GM06990 (cell line): Measurements from ENCODE around the gene PIM1.
"Not testable (repeated sequence)": the region's sequence is repeated elsewhere in the genome, so short reads cannot be mapped to it uniquely, and the experiment has no call there.

Experiments used
- DNase-seq: peaks from one replicate; pipeline ENCODE4 v3.0.0-alpha.2; 2011; ENCODE audit not compliant: insufficient read length; ENCODE audit errors: extremely low read depth
- H3K27me3 ChIP-seq: replicated peaks from 2 replicates; pipeline ENCODE4 v1.6.0; 2011; ENCODE audit warnings: low read length; ENCODE audit not compliant: control insufficient read depth, insufficient read depth
- H3K36me3 ChIP-seq: 2 replicates; pipeline ENCODE4 v1.5.1; 2011; ENCODE audit warnings: low read length; ENCODE audit not compliant: control insufficient read depth, insufficient read depth
- H3K4me3 ChIP-seq: replicated peaks from 2 replicates; pipeline ENCODE4 v1.5.1; 2011; ENCODE audit warnings: low read depth, mild to moderate bottlenecking, control low read depth, low read length
- TF ChIP-seq, protein P1 (sequence below): IDR thresholded peaks from 2 replicates; pipeline ENCODE4 v1.5.1; 2011; ENCODE audit warnings: low read length, control low read depth, mild to moderate bottlenecking, inconsistent platforms; ENCODE audit not compliant: insufficient read depth, poor library complexity, severe bottlenecking

PIM1 gene

DNA sequence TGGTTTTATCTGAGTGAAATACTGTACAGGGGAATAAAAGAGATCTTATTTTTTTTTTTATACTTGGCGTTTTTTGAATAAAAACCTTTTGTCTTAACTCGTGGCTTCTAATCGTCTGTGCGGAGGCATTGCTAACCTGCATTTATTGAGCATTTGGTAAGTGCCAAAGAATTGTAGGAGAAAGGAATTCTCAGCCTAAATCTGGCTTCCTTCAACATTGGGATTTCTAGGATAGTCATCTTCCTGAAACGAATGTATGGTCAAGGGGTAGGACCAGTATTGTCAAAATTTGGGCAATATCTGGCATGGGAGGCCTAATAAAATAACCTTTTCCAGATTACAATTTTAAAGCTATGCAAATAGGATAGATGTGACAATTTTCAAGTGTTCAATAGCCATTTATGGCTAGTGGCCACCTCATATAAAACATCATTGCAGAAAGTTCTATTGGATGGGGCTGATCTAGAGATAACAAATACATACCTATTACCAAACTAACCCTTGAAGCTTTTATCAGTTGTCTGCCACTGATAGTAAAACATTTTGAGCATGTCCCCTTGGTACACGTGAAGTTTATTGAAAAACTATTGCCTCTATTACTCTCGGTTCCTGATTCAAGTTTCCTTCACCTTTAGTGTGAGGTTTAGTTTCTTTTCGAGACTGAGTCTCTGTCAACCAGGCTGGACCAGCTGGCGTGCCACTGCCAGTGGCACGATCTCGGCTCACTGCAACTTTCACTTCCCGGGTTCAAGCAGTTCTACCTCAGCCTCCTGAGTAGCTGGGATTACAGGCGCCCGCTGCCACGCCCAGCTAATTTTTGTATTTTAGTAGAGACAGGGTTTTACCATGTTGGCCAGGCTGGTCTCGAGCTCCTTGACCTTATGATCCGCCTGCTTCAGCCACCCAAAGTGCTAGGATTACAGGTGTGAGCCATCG is 5.6 kb downstream of the PIM1 start:
- TF ChIP-seq, protein P1, sequence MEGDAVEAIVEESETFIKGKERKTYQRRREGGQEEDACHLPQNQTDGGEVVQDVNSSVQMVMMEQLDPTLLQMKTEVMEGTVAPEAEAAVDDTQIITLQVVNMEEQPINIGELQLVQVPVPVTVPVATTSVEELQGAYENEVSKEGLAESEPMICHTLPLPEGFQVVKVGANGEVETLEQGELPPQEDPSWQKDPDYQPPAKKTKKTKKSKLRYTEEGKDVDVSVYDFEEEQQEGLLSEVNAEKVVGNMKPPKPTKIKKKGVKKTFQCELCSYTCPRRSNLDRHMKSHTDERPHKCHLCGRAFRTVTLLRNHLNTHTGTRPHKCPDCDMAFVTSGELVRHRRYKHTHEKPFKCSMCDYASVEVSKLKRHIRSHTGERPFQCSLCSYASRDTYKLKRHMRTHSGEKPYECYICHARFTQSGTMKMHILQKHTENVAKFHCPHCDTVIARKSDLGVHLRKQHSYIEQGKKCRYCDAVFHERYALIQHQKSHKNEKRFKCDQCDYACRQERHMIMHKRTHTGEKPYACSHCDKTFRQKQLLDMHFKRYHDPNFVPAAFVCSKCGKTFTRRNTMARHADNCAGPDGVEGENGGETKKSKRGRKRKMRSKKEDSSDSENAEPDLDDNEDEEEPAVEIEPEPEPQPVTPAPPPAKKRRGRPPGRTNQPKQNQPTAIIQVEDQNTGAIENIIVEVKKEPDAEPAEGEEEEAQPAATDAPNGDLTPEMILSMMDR: no peak
- Histone ChIP-seq H3K27me3 (no peaks in the 10 kb centered on the region), H3K36me3 (peaks cover 9% of the 10 kb centered on the region), H3K4me3 (no peak overlapping the region)
- peak; percentile 62 for DNase-seq

DNA sequence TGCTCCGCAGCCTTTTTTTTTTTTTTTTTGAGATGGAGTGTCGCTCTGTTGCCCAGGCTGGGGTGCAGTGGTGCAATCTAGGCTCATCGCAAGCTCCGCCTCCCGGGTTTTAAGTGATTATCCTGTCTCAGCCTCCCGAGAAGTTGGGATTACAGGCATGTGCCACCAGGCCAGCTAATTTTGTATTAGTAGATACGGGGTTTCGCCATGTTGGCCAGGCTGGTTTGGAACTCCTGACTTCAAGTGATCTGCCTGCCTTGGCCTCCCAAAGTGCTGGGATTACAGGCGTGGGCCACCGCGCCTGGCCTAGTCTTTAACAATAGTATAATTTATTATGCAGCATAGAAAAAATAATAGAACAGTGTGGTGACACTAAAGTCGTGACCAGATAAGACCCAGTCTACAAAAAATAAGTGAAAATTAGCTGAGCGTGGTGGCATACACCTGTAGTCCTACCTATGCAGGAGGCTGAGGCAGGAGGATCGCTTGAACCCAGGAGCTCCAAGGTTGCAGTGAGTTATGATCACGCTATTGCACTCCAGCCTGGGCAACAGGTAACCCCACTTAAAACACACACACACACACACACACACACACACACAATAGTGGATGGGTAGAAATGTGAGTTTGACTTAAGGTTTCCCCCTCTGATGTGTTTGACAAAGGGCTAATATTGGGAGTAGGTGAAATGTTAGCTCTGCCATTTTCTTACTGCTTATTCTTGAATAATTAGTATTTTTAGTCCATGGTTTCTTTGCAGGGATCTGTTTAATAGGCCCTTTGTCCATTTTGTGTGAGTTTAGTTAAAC is 6.5 kb downstream of the PIM1 start:
- TF ChIP-seq, protein P1: no peak

DNA sequence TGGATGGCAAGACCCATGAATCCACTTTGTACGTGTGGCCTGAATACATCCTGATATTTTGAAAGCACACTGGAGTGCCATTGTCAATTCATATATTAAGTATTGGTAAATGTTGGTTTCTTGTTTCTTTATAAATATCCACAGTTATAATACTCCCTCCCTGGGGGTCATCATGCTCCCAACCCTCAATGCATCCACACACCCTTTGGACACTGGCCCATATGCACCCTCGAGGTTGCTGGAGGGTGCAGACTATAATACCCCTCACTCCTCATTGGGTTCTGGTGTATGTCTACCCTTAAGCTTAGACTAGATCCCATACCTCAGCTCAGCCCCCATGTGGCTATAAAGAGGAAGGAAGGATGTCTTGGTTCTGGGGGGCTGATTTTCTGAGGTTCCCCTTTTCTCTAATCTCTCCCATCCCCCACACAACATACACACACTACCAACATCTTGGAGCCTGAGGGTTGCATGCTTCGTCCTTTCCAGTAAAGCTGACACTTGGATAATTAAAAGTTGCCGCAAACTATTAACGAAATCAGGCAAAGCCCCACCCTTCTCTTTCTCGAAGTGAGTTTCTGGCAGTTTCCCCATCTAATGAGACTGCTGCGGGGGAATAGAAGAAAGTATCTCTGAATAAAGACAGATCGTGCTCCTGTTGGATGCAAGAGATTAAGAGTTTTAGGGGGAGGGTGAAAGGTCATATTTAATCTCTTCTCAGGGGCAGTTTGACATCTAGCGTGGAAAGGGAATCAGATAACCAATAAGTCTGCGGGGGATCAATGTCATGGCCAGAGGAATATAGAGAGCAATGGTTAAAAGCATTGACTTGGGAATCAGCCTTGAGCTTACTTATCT is 7.4 kb downstream of the PIM1 start:
- H3K4me3 ChIP-seq: no peak overlapping the region
- TF ChIP-seq, protein P1: no peak
- no peak for DNase-seq

More for the DNA sequence above, 6.5 kb downstream of the PIM1 start:
- no peak for DNase-seq
- H3K36me3 ChIP-seq: peaks cover 9% of the 10 kb centered on the region
- no peak overlapping the region for H3K4me3 ChIP-seq
- no peaks in the 10 kb centered on the region for H3K27me3 ChIP-seq

DNA sequence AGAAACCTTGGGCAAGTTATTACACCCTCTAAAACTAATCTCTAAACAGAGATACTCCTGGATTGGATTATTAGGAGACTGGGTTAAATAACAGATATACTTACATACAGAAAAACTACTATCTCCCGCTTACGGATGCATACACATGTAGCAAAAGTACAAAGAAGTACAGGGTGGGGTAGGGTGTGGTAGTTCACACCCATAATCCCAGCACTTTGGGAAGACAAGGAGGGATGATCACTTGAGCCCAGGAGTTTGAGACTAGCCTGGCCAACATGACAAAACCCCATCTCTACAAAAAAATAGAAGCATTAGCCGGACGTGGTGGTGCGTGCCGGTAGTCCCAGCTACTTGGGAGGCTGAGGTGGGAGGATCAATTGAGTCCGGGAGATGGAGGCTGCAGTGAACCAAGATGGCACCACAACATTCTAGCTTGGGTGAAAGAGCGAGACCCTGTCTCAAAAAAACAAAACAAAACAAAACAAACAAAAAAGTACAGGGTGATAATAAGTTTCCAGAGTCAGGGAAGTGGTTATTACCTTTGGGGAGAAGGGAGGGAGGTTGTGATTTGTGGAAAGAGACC is 8.1 kb downstream of the PIM1 start:
- Histone ChIP-seq H3K27me3 (no peaks in the 10 kb centered on the region), H3K36me3 (peaks cover 6% of the 10 kb centered on the region), H3K4me3 (no peak overlapping the region)
- TF ChIP-seq, protein P1: no peak
- DNase-seq: no peak

More for the DNA sequence above, 7.4 kb downstream of the PIM1 start:
- H3K36me3 ChIP-seq: peaks cover 9% of the 10 kb centered on the region
- H3K27me3 ChIP-seq: no peaks in the 10 kb centered on the region

DNA sequence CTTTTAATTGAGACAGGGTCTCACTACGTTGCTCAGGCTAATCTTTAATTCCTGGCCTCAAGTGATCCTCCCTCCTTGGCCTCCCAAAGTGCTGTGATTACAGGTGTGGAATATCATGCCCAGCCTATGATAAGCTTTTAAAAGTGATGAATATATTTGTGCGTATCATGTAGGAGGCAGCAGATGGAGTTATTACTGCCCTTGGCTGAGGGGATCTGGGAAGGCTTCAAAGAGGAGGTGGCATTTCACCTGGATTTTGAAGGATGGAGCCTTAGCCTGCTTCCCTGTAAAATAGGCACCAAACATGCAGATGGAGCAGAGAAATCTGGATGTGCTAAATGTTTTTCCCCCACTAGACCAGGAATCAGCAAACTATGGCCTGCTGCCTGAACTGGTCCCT is 10.1 kb downstream of the PIM1 start:
- TF ChIP-seq, protein P1: no peak
- Histone ChIP-seq H3K4me3 (no peak overlapping the region), H3K36me3 (no peaks in the 10 kb centered on the region), H3K27me3 (no peaks in the 10 kb centered on the region)
- DNase-seq: no peak

DNA sequence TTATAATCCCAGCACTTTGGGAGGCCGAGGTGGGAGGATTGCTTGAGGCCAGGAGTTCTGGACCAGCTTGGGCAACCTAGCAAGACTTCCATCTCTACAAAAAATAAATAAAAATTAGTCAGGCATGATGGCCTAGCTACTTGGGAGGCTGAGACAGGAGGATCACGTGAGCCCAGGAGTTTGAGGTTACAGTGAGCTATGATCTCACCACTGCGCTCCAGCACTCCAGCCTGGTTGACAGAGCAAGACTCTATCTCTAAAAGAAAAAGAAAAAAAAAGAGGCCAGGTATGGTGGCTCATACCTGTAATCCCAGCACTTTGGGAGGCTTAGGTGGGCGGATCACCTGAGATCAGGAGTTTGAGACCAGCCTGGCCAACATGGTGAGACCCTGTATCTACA is 10.7 kb downstream of the PIM1 start:
- not testable (repeated sequence) for H3K4me3 ChIP-seq, H3K36me3 ChIP-seq, H3K27me3 ChIP-seq, DNase-seq
